Adrenal gland (tissue), 12 donors: ENCODE measurements around the gene TMEM89. TPM values are rescaled to one million over a fixed set of nuclear protein-coding genes. Genes with fewer than 3 reads are reported as not detected.

Experiments
- DNase-seq, 7 donors: peaks; one replicate each; pipeline ENCODE4 v3.0.0-alpha.2; 2019 to 2020
- H3K27ac ChIP-seq, 5 donors: fragments of 200-600 bp; sonication (generic) in 4 of 5; 1 replicate in 3 of 5; 2 replicates in 2 of 5; pipeline versions ENCODE4 v1.5.1 to v1.8.0; 2016 to 2020; ENCODE audit warnings: mild to moderate bottlenecking in 1 of 5
- H3K27me3 ChIP-seq: fragments of 200-600 bp; 2 replicates; pipeline ENCODE4 v1.8.0; 2021
- H3K36me3 ChIP-seq, 2 donors: fragments of 200-600 bp; replicated peaks in 1 of 2; 1 replicate in 1 of 2; 2 replicates in 1 of 2; pipeline versions ENCODE4 v1.5.1 to v1.8.0; 2018 to 2022
- H3K4me1 ChIP-seq, 2 donors: fragments of 200-600 bp; replicated peaks in 1 of 2; 1 replicate in 1 of 2; 2 replicates in 1 of 2; pipeline versions ENCODE4 v1.5.1 to v1.8.0; 2018 to 2021
- H3K4me3 ChIP-seq, 4 donors: fragments of 200-600 bp; sonication (generic) in 3 of 4; one replicate each; pipeline ENCODE4 v1.5.1; 2016 to 2018
- H3K9me3 ChIP-seq, 3 donors: fragments of 200-600 bp; sonication (generic) in 1 of 3; replicated peaks in 1 of 3; 1 replicate in 2 of 3; 2 replicates in 1 of 3; pipeline versions ENCODE4 v1.5.1 to v1.8.0; 2016 to 2021
- POLR2A ChIP-seq, 2 donors: fragments of 450-650 bp; IDR thresholded peaks; one replicate each; pipeline ENCODE4 v1.6.1; 2017; ENCODE audit warnings: antibody characterized with exemption in 2 of 2, mild to moderate bottlenecking in 2 of 2, moderate library complexity in 1 of 2
- WGBS, 4 donors: extraction: QIAGEN DNeasy Blood & Tissue Kit in 2 of 4; methylation state at CpG; one replicate each; pipeline versions ENCODE4 v1.1.5 to v1.1.7; 2013 to 2017; 5-methylcytosine and 5-hydroxymethylcytosine counted together
- intact Hi-C, 2 donors: fragments of 100-400 bp; cut with DNase I; formaldehyde crosslinking; loops; one replicate each; pipeline versions ENCODE4 v1.14.1 to v1.15.0; 2022 to 2023
- polyA plus RNA-seq, 3 donors: library from polyadenylated mRNA; stranded (reverse); fragments of 200-250 nt in 2 of 3; fragments of 350-450 nt in 1 of 3; fragmentation: Illumina TruSeq in 1 of 3; extraction: RNeasy Lipid Tissue Mini Kit (QIAGEN cat#74804) in 1 of 3; gene quantifications; one replicate each; pipeline ENCODE4 v1.2.3, GENCODE V29; 2013 to 2014
- total RNA-seq, 9 donors: library from RNA; depleted of rRNA in 4 of 9; stranded (reverse); fragments of >200 nt in 4 of 9; fragments of 120-200 nt in 1 of 9; fragmentation: NEBNext Ultra II Directional in 1 of 9; extraction: Animal tissue kit (Norgen Biotek cat#: 25700) in 1 of 9; gene quantifications; one replicate each; pipeline versions ENCODE4 v1.1.0 to v1.2.4, GENCODE V29; 2013 to 2023
- TF ChIP-seq, protein P1 (sequence below), 6 experiments: fragments of 450-650 bp in 4 of 6; fragments of 200-600 bp in 2 of 6; sonication (generic) in 1 of 6; IDR thresholded peaks; 1 replicate in 5 of 6; 2 replicates in 1 of 6; pipeline versions ENCODE4 v1.5.1 to v1.8.0; 2016 to 2021; ENCODE audit warnings: antibody characterized with exemption in 6 of 6, mild to moderate bottlenecking in 2 of 6, moderate library complexity in 1 of 6
- donor health status: healthy with polysubstance abuse.
- donor health status: Bipolar disorder and iron deficiency.
- donor health status: DM: yes; HTN: yes; CAD: no.
- donor health status: DM: no; HTN: no; CAD: no.
- donor health status: DM: no; HTN: no; CAD: no.
- donor health status: DM: yes; HTN: yes; CAD: no.

TMEM89 gene
- total and polyA plus RNA-seq, 12 donors, result not detected

DNA sequence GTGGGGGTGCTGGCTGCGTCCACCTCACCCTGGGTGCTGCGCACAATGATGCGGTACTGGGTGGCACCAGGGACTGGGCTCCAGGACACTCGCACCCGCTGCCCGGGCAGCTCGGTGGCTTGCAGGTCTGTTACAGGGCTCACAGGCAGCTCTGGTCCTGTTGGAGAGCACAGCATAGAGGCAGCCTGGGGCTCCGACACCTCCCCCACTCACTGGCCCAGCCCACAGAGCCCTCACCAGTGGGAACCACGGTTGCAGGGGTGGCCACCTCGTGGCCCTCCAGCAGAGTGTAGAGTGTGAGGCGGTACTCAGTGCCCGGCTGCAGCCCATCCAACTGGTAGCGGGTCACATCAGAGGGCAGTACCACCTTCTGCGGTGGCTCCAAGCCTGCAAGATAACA, 30.1 kb downstream of the TMEM89 start:
- Histone ChIP-seq H3K4me3 (no peak overlapping the region), H3K36me3 (no peaks in the 10 kb centered on the region), H3K4me1 (peaks cover 8 to 12% of the 10 kb centered on the region in 2 donors), H3K27ac (no peak overlapping the region), H3K27me3 (no peaks in the 10 kb centered on the region), H3K9me3 (no peaks in the 10 kb centered on the region)
- no peak for TF ChIP-seq POLR2A (IDR thresholded peaks at IDR 0.05)
- TF ChIP-seq, protein P1, sequence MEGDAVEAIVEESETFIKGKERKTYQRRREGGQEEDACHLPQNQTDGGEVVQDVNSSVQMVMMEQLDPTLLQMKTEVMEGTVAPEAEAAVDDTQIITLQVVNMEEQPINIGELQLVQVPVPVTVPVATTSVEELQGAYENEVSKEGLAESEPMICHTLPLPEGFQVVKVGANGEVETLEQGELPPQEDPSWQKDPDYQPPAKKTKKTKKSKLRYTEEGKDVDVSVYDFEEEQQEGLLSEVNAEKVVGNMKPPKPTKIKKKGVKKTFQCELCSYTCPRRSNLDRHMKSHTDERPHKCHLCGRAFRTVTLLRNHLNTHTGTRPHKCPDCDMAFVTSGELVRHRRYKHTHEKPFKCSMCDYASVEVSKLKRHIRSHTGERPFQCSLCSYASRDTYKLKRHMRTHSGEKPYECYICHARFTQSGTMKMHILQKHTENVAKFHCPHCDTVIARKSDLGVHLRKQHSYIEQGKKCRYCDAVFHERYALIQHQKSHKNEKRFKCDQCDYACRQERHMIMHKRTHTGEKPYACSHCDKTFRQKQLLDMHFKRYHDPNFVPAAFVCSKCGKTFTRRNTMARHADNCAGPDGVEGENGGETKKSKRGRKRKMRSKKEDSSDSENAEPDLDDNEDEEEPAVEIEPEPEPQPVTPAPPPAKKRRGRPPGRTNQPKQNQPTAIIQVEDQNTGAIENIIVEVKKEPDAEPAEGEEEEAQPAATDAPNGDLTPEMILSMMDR (IDR thresholded peaks at IDR 0.05), result no peak
- no peak for DNase-seq
- intact Hi-C loops, result no loop called here
- 85 to 96% (median 91%) methylated on average over 6 to 14 of the region's 14 CpGs for WGBS, 4 donors

DNA sequence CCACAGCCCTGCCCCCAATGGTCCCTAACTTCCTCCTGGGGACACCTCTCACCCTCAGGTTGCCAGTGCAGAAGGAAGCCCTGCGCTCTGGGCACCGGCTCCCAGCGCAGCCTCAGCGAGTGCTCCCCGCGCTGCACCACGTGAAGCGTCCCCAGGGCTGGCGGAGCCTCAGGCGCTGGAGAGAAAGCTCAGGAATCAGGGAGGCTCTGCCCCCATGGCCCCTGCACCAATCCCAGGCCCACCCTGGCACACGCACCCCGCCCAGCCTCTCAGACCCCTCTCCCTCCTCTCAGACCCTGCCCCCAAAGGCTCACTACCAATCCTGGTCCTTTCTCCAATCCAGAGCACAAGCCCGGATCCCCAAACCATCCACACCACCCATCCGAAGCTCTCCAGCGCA, 33.3 kb downstream of the TMEM89 start:
- Histone ChIP-seq H3K4me1 (no peaks in the 10 kb centered on the region), H3K9me3 (no peaks in the 10 kb centered on the region), H3K4me3 (no peak overlapping the region), H3K27ac (no peak overlapping the region), H3K27me3 (no peaks in the 10 kb centered on the region), H3K36me3 (no peaks in the 10 kb centered on the region)
- TF ChIP-seq POLR2A (IDR thresholded peaks at IDR 0.05), result no peak
- TF ChIP-seq, protein P1 (IDR thresholded peaks at IDR 0.05), result no peak
- intact Hi-C loops, result no loop called here
- no peak for DNase-seq
- 74 to 84% (median 77%) methylated on average over 8 to 15 of the region's 15 CpGs for WGBS, 4 donors

DNA sequence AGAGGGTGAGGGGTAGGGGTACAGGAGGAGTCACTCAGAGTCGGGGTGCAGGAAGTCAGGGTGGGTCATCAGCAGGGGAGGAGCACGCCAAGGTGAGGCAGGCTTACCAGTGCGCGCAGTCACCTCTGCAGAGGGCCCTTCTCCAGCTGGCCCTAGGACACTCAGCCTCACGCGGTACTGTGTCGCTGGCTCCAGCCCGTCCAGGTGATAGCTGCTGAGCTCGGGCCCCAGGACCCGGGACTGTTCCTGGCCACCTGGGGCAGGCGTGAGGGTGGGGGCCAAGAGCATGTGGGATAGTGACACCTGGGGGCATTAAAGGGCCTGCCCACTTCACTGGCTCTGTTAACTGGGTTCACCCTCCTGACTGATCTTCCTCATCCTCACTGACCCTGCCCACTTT, 33.9 kb downstream of the TMEM89 start:
- intact Hi-C loops, result no loop called here
- no peaks in the 10 kb centered on the region for H3K27me3 ChIP-seq
- H3K4me3 ChIP-seq, result no peak overlapping the region
- no peaks in the 10 kb centered on the region for H3K9me3 ChIP-seq
- H3K27ac ChIP-seq, result no peak overlapping the region
- WGBS, 4 donors, result 80 to 89% (median 87%) methylated on average over 1 to 11 of the region's 11 CpGs
- DNase-seq, result no peak
- TF ChIP-seq POLR2A (IDR thresholded peaks at IDR 0.05), result no peak
- TF ChIP-seq, protein P1 (IDR thresholded peaks at IDR 0.05), result no peak
- H3K4me1 ChIP-seq, result no peaks in the 10 kb centered on the region
- no peaks in the 10 kb centered on the region for H3K36me3 ChIP-seq

DNA sequence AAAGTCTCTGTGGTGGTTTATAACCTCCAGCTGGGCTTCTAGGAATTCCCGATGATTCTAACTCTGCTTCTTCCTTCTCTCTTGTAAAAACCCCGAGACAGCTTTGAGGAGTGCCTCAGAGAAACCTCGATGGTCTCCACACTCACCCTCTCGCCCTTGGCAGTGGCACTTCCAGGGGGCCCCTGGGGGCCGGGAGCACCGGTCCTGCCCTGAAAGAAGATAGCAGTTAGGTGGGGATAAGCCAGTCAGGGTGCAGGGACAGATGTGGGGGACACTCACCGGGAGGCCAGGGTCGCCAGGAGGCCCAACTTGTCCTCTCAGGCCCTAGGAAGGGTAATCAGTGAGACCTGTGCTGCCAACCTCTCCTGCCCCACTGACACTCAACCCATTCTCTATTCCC, 36.2 kb downstream of the TMEM89 start:
- intact Hi-C loops, result no loop called here
- WGBS, 4 donors, result 80 to 89% (median 85%) methylated on average over 8 of the region's 8 CpGs
- no peak for TF ChIP-seq POLR2A (IDR thresholded peaks at IDR 0.05)
- TF ChIP-seq, protein P1 (IDR thresholded peaks at IDR 0.05), result no peak

More for the DNA sequence above, 36.2 kb downstream of the TMEM89 start:
- no peak overlapping the region for H3K27ac ChIP-seq
- H3K9me3 ChIP-seq, result no peaks in the 10 kb centered on the region
- H3K4me3 ChIP-seq, result no peak overlapping the region
- H3K27me3 ChIP-seq, result no peaks in the 10 kb centered on the region
- no peaks in the 10 kb centered on the region for H3K36me3 ChIP-seq
- H3K4me1 ChIP-seq, result no peaks in the 10 kb centered on the region
- DNase-seq, result no peak
